Neuronal stem cell (in vitro differentiated cells): ENCODE results near the gene FOXN3.
"Not testable (repeated sequence)": the region's sequence is repeated elsewhere in the genome, so short reads cannot be mapped to it uniquely, and the experiment has no call there.

Experiments
- DNase-seq: peaks from one replicate; pipeline ENCODE4 v3.0.0-alpha.2; 2013; ENCODE audit warnings: low spot score
- H2AFZ ChIP-seq: one replicate; pipeline ENCODE4 v1.6.1; 2013; ENCODE audit warnings: mild to moderate bottlenecking, low read length, inconsistent platforms
- H2AK5ac ChIP-seq: 2 replicates; pipeline ENCODE4 v1.6.1; 2013; ENCODE audit warnings: low read depth, mild to moderate bottlenecking, inconsistent platforms, low read length, moderate library complexity, mixed read lengths
- H2BK120ac ChIP-seq: 2 replicates; pipeline ENCODE4 v1.6.1; 2013; ENCODE audit warnings: low read depth, mild to moderate bottlenecking, inconsistent platforms, low read length, moderate library complexity, mixed read lengths
- H2BK12ac ChIP-seq: one replicate; pipeline ENCODE4 v1.6.1; 2013; ENCODE audit warnings: low read length, inconsistent platforms
- H2BK15ac ChIP-seq: 2 replicates; pipeline ENCODE4 v1.6.1; 2013; ENCODE audit warnings: mild to moderate bottlenecking, low read length, inconsistent platforms, mixed read lengths
- H2BK5ac ChIP-seq: one replicate; pipeline ENCODE4 v1.6.1; 2013; ENCODE audit warnings: inconsistent platforms, mild to moderate bottlenecking, low read length, moderate library complexity
- H3K14ac ChIP-seq: one replicate; pipeline ENCODE4 v1.6.1; 2013; ENCODE audit warnings: low read length, inconsistent platforms
- H3K18ac ChIP-seq: 2 replicates; pipeline ENCODE4 v1.6.1; 2013; ENCODE audit warnings: low read length, inconsistent platforms
- H3K23ac ChIP-seq: 2 replicates; pipeline ENCODE4 v1.6.1; 2013; ENCODE audit warnings: low read depth, mild to moderate bottlenecking, mixed read lengths, low read length, inconsistent platforms; ENCODE audit not compliant: poor library complexity
- H3K27ac ChIP-seq: replicated peaks from 3 replicates; pipeline ENCODE4 v1.5.1; 2013; ENCODE audit warnings: low read length, inconsistent platforms
- H3K27me3 ChIP-seq, 3 experiments: 2 replicates each; pipeline ENCODE4 v1.6.1; 2013; ENCODE audit warnings: low read length in 3 of 3, mild to moderate bottlenecking in 2 of 3, inconsistent platforms in 1 of 3, low read depth in 1 of 3, mixed read lengths in 1 of 3, moderate library complexity in 1 of 3; ENCODE audit not compliant: control insufficient read depth in 3 of 3, insufficient read depth in 3 of 3
- H3K36me3 ChIP-seq, 2 donors: replicated peaks in 1 of 2; 2 replicates each; pipeline ENCODE4 v1.6.1; 2013; ENCODE audit warnings: low read length in 2 of 2; ENCODE audit not compliant: control insufficient read depth in 2 of 2, insufficient read depth in 2 of 2
- H3K4ac ChIP-seq: 2 replicates; pipeline ENCODE4 v1.6.1; 2013; ENCODE audit warnings: inconsistent platforms, mild to moderate bottlenecking, low read length, moderate library complexity
- H3K4me1 ChIP-seq, 2 donors: 1 replicate in 1 of 2; 2 replicates in 1 of 2; pipeline ENCODE4 v1.6.1; 2013; ENCODE audit warnings: low read length in 2 of 2, low read depth in 1 of 2; ENCODE audit not compliant: control insufficient read depth in 2 of 2, insufficient read depth in 1 of 2
- H3K4me2 ChIP-seq: one replicate; pipeline ENCODE4 v1.6.1; 2013; ENCODE audit warnings: mild to moderate bottlenecking, low read length, inconsistent platforms; ENCODE audit not compliant: insufficient read depth, poor library complexity, severe bottlenecking
- H3K4me3 ChIP-seq, 2 donors: 2 replicates each; pipeline ENCODE4 v1.5.1; 2013; ENCODE audit warnings: low read length in 2 of 2, mild to moderate bottlenecking in 2 of 2, inconsistent platforms in 1 of 2, moderate library complexity in 1 of 2
- H3K79me1 ChIP-seq: one replicate; pipeline ENCODE4 v1.6.1; 2013; ENCODE audit warnings: low read depth, mild to moderate bottlenecking, inconsistent platforms, low read length, moderate library complexity
- H3K9ac ChIP-seq: one replicate; pipeline ENCODE4 v1.6.1; 2013; ENCODE audit warnings: mild to moderate bottlenecking, low read depth, low read length, inconsistent platforms; ENCODE audit not compliant: poor library complexity
- H3K9me3 ChIP-seq, 2 donors: replicated peaks in 1 of 2; 2 replicates each; pipeline versions ENCODE3 to v1.6.1; 2013; ENCODE audit warnings: low read length in 2 of 2, mild to moderate bottlenecking in 2 of 2, inconsistent platforms in 1 of 2, low read depth in 1 of 2, mixed read lengths in 1 of 2, moderate library complexity in 1 of 2; ENCODE audit not compliant: control insufficient read depth in 2 of 2, insufficient read depth in 1 of 2
- H4K8ac ChIP-seq: one replicate; pipeline ENCODE4 v1.6.1; 2013; ENCODE audit warnings: low read depth, mild to moderate bottlenecking, inconsistent platforms, low read length, moderate library complexity
- H4K91ac ChIP-seq: one replicate; pipeline ENCODE4 v1.6.1; 2013; ENCODE audit warnings: low read length, low read depth, mild to moderate bottlenecking, inconsistent platforms; ENCODE audit not compliant: poor library complexity
- WGBS, 2 donors: extraction: QIAGEN DNeasy Blood & Tissue Kit; methylation state at CpG; one replicate each; pipeline ENCODE4 v1.1.7; 2013; ENCODE audit warnings: missing lambda C conversion rate in 2 of 2, mixed read lengths in 1 of 2; ENCODE audit not compliant: insufficient read length in 2 of 2, insufficient replicate concordance in 1 of 2; ENCODE audit errors: extremely low coverage in 2 of 2; 5-methylcytosine and 5-hydroxymethylcytosine counted together

FOXN3 gene

DNA sequence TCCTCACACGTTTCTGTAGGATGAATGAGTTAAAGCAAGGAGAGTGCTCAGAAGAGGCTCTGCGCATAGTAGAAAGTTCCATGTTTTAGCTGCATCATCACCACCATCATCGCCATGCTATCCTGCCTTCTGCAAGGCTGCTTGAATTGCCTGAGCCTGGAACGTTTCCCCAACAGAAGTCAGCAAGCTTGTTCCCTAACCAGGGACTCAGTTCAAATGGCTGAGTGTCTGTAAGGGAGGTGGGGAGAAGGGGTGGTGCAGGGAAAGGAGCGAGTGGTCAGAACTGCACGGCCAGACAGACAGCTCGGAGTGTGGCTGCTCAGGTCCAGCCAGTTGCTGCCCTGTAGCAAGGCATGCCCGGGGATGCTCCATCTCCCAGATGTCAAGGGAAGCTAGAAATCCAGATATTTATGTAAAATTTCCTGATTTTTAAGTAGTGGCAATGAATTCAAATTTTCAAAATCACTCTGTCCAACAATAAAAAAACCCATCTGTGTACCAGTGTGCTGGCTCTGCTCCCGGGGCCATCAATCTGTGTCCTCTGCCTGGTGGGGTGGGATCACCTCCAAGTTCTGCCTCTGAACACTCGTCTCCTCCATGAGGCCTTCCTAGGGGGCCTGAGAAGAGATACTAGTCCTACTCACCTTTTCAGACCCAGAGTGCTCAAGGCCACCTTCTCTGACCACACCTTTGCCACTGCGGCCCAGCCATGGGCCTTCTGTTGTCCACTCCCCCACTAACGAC lies 162.7 kb downstream of the FOXN3 start:
- H2BK15ac ChIP-seq = no peak overlapping the region
- no peaks in the 10 kb centered on the region for H3K27me3 ChIP-seq
- H3K4me3 ChIP-seq = no peak overlapping the region
- peaks cover 2 to 6% of the 10 kb centered on the region in 2 donors for H3K36me3 ChIP-seq
- H2AK5ac ChIP-seq = no peak overlapping the region
- H4K8ac ChIP-seq = no peak overlapping the region
- H3K4ac ChIP-seq = no peak overlapping the region
- H3K9ac ChIP-seq = no peak overlapping the region
- H3K79me1 ChIP-seq = no peaks in the 10 kb centered on the region
- no peak overlapping the region for H3K18ac ChIP-seq
- H3K23ac ChIP-seq = no peak overlapping the region
- H4K91ac ChIP-seq = no peak overlapping the region
- H3K4me2 ChIP-seq = no peak overlapping the region
- no peak for DNase-seq
- H3K9me3 ChIP-seq = no peaks in the 10 kb centered on the region
- H3K4me1 ChIP-seq = peaks cover 0 to 5% of the 10 kb centered on the region in 2 donors
- WGBS, 2 donors = no CpG with 5 or more reads among the region's 12 CpGs
- no peak overlapping the region for H2AFZ ChIP-seq
- H3K14ac ChIP-seq = no peak overlapping the region
- H2BK5ac ChIP-seq = no peak overlapping the region
- H2BK120ac ChIP-seq = no peak overlapping the region
- no peak overlapping the region for H2BK12ac ChIP-seq
- no peak overlapping the region for H3K27ac ChIP-seq

DNA sequence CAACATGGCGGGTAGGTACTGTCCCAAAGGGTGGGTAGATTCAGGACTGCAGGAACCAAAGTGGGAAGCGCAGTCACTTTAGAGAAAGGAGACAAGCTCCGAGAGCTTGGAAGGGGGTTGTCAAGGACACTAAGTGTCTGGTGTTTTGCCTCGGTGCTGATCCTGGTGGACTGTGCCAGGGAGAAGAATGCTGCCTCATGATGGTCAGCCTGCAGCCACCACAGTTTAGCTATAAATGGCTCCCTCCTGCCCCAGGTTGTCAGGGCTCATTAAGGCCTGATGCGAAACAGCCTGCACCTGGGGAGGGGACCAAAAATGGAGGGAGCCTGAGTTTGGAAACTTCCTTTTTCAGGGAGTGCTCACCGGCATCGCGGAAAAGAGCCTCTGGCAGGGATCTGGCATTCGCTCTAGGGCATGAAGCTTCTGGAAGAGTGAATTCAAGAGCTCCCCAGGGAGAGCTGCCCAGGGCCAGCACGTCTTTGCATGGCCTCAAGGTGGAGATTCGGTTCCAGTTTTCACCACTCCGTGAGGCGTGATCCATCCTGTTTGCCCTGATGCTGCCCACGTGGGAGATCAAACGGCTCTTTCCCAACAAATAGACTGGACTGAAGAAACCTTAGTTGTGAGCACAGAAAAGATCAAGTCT lies 164.0 kb downstream of the FOXN3 start:
- Histone ChIP-seq H3K4me1 (peaks cover 0 to 6% of the 10 kb centered on the region in 2 donors), H3K9me3 (no peaks in the 10 kb centered on the region), H2BK15ac (no peak overlapping the region), H3K9ac (no peak overlapping the region), H3K27me3 (no peaks in the 10 kb centered on the region), H2AFZ (no peak overlapping the region), H3K14ac (no peak overlapping the region), H4K8ac (no peak overlapping the region), H3K23ac (no peak overlapping the region), H2BK120ac (no peak overlapping the region), H2BK12ac (no peak overlapping the region), H3K27ac (no peak overlapping the region), H3K79me1 (no peaks in the 10 kb centered on the region), H4K91ac (no peak overlapping the region), H2BK5ac (no peak overlapping the region), H3K36me3 (peaks cover 2% of the 10 kb centered on the region in 2 donors), H3K4me3 (no peak overlapping the region), H3K4ac (no peak overlapping the region), H3K4me2 (no peak overlapping the region), H2AK5ac (no peak overlapping the region), H3K18ac (no peak overlapping the region)
- DNase-seq = no peak
- WGBS, 2 donors = no CpG with 5 or more reads among the region's 15 CpGs

- H2AFZ ChIP-seq = no peak overlapping the region
- H3K4me3 ChIP-seq = no peak overlapping the region
- no peak for DNase-seq
Observed at GRCh38 chr14:89251061-89251460, 166.0 kb downstream of the FOXN3 start.

DNA sequence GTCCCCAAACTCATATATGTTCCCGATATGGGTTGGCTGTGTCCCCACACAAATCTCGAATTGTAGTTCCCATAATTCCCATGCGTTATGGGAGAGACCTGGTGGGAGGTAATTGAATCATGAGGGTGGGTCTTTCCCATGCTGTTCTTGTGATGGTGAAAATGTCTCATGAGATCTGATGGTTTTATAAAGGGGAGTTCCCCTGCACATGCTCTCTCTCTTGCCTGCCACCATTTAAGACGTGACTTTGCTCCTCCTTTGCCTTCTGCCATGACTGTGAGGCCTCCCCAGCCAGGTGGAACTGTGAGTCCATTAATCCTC lies 166.4 kb downstream of the FOXN3 start:
- H2BK120ac ChIP-seq, H2AFZ ChIP-seq, H3K4me3 ChIP-seq, H3K79me1 ChIP-seq, DNase-seq, H2BK15ac ChIP-seq, H3K4ac ChIP-seq, H3K14ac ChIP-seq, H4K91ac ChIP-seq, H3K9ac ChIP-seq, H3K27me3 ChIP-seq, H3K23ac ChIP-seq, H2BK5ac ChIP-seq, H3K9me3 ChIP-seq, H4K8ac ChIP-seq, H3K4me2 ChIP-seq, H3K27ac ChIP-seq, H3K18ac ChIP-seq, H2AK5ac ChIP-seq, H2BK12ac ChIP-seq, H3K4me1 ChIP-seq, H3K36me3 ChIP-seq: not testable (repeated sequence)
- no CpG with 5 or more reads among the region's 4 CpGs for WGBS, 2 donors

More at GRCh38 chr14:89251061-89251460, 166.0 kb downstream of the FOXN3 start:
- H4K91ac ChIP-seq = no peak overlapping the region
- H2BK5ac ChIP-seq = no peak overlapping the region
- H3K23ac ChIP-seq = no peak overlapping the region
- H2AK5ac ChIP-seq = no peak overlapping the region
- H3K14ac ChIP-seq = no peak overlapping the region
- no peak overlapping the region for H2BK120ac ChIP-seq
- no peaks in the 10 kb centered on the region for H3K27me3 ChIP-seq
- H3K36me3 ChIP-seq = no peaks in the 10 kb centered on the region
- no peak overlapping the region for H3K9ac ChIP-seq
- no peak overlapping the region for H3K4me2 ChIP-seq
- H3K27ac ChIP-seq = no peak overlapping the region
- peaks cover 0 to 6% of the 10 kb centered on the region in 2 donors for H3K4me1 ChIP-seq
- H4K8ac ChIP-seq = no peak overlapping the region
- H3K9me3 ChIP-seq = no peaks in the 10 kb centered on the region
- no peak overlapping the region for H2BK12ac ChIP-seq
- H3K18ac ChIP-seq = no peak overlapping the region
- H3K79me1 ChIP-seq = no peaks in the 10 kb centered on the region
- WGBS, 2 donors = no CpG with 5 or more reads among the region's 3 CpGs
- H2BK15ac ChIP-seq = no peak overlapping the region
- H3K4ac ChIP-seq = no peak overlapping the region
